IPS DF 4.7 (cell line): ENCODE results near the gene EXOC6.
"Not testable (repeated sequence)": the region's sequence is repeated elsewhere in the genome, so short reads cannot be mapped to it uniquely, and the experiment has no call there.

ENCODE experiments used
- DNase-seq: peaks from one replicate; pipeline ENCODE4 v3.0.0-alpha.2; 2013; ENCODE audit warnings: low spot score; ENCODE audit errors: extremely low read depth

The EXOC6 gene

DNA sequence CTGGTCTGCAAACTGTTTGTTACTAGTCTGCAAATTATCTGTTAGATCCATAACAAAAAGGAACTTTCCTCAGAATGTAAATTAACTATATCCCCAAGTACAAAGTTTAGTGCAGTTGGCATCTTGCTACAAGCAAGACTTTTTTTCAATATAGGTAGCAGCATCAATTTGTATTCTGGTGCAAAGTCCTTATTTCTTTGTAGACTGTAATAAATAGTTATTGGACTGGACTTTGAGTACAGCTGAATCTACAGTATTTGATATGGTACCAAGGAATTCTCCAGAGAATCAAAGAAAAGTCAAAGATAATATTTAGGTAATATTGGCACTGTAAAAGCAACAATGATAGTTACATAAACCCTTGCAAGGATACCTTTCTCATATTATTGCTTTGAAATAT lies 89.6 kb downstream of the EXOC6 start:
- no peak for DNase-seq

DNA sequence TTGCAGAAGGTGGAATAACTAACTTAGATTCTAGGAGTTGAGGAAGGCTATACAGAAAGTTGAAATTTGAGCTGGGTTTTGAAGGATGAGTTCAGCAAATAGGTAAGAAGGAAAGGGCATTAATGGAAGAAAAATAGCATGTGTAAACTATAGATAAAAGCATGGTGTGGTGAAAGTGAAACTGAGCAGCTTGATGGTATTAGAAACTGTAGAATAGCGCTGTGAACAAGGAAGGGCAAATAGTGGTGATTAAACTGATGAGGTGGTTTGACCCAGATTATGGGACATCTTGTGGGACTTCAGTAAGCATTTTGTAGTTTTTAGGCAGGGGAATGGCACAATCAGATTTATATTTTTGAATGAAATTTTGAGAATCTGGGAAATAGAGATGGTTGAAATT lies 90.5 kb downstream of the EXOC6 start:
- no peak for DNase-seq

GRCh38 chr10:92942226-92942625 lies 93.9 kb downstream of the EXOC6 start:
- no peak for DNase-seq

DNA sequence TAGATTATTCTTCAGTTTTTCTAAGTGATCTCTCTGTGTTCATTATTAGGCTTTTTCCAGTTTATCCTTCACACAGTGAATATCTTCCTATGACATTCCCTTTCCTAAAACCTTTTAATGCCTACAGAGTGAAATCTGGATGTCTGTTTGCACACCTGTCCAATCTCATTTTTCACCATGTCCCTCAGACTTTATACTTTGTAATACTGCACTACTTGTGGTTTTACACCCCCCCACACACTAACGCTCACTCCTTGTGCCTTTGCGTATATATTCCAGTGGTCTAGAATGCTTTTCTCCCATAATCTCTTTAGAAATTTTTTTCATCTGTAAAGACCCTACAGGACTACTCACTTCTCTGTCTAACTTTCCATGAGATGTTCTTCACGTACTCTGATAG lies 98.2 kb downstream of the EXOC6 start:
- no peak for DNase-seq

DNA sequence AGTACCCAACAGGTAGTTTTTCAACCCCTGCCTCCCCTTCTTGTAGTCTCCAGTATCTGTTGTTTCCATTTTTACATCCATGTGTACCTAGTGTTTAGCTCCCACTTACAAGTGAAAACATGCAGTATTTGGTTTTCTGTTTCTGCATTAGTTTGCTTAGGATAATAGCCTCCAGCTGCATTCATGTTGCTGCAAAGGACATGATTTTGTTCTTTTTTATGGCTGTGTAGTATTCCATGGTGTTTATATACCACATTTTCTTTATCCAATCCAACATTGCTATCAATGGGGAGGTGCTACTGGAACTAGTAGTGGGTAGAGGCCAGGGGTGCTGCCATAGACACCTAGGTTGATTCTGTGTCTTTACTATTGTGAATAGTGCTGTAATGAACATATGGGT lies 104.3 kb downstream of the EXOC6 start:
- not testable (repeated sequence) for DNase-seq

- DNase-seq = no peak
These were observed 109.1 kb downstream of the EXOC6 start for GRCh38 chr10:92957223-92958010.

DNA sequence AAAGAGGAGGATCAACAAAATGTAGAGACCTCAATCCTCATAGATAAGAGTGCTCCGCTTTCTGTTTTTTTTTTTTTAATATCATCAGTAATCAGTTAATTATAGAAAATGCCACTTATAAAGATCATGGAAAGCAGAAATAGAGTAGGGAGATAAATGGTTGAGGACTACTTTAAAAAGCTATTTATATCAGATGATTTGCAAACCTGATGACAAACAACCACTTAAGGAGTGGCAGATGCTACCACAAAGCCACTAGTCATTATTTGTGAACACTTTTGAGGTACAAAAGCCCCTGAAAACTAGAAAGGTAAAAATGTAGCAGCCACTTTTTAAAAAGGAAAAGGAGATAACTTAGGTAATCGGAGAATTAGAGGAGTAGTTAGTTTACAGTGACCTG lies 113.3 kb downstream of the EXOC6 start:
- no peak for DNase-seq

GRCh38 chr10:92965314-92965713 lies 117.0 kb downstream of the EXOC6 start:
- no peak for DNase-seq

DNA sequence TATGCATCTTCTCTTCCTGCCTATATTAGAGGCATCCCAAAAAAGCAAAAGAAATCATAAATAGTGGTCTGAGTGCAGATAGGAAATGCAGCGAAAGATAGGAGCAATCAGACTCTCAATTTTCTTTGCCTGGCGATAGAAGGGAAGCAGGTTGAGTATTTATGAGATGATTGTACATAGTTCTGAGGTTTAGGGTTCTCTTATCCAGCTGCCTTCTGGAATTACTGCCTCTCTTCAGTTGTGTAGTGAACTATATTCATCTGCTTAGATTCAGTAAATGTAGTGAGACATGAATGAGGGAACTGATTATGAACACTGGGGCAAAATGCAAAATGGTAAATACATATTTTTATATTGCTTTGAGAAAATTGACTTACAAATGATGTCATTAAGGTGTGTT lies 119.3 kb downstream of the EXOC6 start:
- no peak for DNase-seq

GRCh38 chr10:92969151-92969550 lies 120.8 kb downstream of the EXOC6 start:
- DNase-seq = no peak

DNA sequence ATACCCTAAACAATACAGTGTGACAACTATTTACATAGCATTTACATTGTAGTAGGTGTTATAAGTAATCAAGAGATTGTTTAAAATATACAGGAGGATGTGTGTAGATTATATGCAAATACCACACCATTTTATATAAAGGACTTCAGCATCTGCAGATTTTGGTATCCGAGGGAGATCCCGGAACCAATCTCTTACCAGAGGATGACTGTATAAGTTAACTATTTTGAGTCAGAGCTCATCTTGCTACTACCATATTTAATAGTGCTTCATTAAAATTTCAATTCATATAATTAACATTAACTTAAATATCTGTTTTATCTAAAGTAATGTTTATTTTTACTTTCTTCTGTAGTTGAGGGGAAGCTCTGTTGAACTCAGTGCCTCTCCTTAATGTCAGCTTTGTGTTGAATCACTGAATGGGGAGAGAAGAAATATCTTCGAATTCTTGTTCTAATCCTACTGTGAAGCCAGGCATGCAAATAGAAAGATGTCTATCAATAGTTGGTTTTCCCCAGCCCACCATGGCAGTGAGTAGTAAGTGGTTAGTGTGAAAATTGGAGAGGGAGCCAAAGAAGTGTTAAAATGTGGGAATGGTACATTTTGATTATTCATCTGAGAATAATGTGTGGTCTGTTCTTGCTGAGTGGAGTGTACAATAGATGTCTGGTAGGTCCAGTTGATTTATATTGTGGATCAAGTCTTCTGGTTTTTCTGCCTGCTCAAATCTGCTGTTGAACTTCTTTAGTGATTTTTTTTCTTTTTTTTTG lies 122.2 kb downstream of the EXOC6 start:
- DNase-seq = no peak

DNA sequence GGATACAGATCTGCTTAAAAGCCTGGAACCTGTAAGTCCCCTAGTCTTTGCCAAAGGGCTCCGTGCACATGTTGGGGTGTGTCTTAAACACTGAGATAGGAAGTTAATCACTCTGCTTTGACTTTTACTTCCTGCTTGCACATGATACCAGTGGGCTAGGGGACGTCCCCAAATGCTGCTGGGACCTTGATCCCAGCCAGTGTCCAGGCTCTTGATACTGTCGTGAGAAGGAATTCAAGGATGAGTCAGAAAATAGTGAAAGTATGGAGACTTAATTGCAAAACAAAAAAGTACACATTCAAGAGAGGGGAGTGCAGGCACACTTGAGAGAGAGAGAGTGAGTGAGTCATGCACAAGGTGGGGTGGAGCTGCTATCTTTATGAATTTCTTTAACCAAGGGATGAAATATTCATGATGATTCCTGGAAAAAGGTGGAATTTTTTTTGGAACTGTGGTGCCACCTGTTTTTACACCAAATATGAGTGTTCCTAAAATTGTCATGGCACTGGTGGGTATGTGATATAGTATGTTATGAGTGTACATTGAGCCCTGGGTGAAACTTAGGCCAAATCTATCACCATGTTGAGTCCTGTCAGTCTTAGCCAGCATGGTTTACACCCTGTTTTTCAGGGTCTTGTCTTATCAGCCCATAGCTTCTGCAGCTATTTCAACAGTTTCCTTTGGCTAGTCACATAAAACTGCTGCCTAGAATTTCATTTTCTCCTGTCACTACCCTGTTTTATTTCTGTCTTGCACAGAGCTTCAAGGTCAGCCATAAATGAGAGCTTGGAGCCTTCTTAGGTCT lies 123.9 kb downstream of the EXOC6 start:
- no peak for DNase-seq

GRCh38 chr10:92972886-92973285 lies 124.6 kb downstream of the EXOC6 start:
- no peak for DNase-seq

DNA sequence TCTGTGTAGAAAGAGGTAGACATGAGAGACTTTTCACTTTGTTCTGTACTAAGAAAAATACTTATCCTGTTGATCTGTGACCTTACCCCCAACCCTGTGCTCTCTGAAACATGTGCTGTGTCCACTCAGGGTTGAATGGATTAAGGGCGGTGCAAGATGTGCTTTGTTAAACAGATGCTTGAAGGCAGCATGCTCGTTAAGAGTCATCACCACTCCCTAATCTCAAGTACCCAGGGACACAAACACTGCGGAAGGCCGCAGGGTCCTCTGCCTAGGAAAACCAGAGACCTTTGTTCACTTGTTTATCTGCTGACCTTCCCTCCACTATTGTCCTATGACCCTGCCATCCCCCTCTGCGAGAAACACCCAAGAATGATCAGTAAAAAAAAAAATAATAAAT lies 128.0 kb downstream of the EXOC6 start:
- DNase-seq = not testable (repeated sequence)

GRCh38 chr10:92989250-92989649 lies 140.9 kb downstream of the EXOC6 start:
- no peak for DNase-seq

DNA sequence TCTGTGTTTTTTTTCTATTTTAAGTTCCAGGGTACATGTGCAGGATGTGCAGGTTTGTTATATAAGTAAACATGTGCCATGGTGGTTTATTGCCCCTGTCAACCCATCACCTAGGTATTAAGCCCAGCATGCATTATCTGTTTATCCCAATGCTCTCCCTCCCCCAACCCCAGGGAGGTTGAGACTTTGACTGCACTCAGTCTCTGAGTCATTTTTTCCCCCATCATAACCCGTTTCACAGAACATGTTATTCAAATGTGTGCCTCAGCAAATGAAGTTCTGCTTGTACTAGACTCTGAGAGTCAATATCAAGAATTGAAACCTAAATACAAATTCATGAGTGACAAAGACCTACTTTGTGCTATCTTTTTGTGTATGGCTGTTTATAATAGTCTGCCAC lies 142.3 kb downstream of the EXOC6 start:
- no peak for DNase-seq

DNA sequence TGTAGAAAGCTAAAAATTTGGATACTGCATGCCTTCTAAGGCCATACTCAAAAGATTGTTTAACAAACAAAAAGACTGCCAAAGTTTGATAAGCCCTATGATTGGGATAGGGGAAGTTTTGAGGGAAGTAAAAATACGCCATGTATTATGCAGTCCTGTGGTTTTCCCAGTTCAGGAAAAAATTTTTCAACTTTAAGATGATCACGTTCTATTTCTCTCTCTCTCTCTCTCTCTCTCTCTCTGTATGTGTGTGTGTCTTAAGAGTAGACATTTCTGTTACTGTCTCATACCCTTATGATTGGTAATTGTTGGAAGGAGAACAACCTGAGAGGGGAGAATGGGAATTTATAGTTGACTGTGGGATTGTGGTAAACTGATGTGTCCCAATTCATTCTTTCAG lies 143.2 kb downstream of the EXOC6 start:
- DNase-seq = no peak

GRCh38 chr10:92993699-92994272 lies 145.5 kb downstream of the EXOC6 start:
- no peak for DNase-seq

GRCh38 chr10:92995509-92995908 lies 147.2 kb downstream of the EXOC6 start:
- DNase-seq = no peak

DNA sequence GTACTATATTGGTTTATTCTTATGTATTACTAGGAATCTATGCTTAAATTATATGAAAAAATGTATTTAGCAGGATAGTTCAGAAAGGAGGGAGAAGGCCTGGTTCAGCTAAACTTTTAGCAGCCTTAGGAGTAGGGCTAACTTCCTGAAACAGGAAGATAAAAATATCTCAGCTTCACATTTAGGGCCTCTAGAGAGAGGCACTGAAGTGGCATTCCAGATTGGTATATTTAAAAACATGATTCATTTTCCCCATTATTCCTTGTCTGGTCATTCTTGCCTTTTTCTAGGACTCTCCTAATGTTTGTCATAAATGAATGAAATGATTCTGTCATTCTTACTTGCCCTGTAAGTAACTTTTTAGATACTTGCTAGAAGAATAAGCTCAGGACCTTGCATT lies 149.3 kb downstream of the EXOC6 start:
- DNase-seq = no peak

- DNase-seq = no peak
These were observed 150.9 kb downstream of the EXOC6 start for GRCh38 chr10:92999191-92999590.
